Activated naive CD4-positive, alpha-beta T cell treated with anti-CD3 and anti-CD28 coated beads for 36 hours (primary cell): Measurements from ENCODE around the gene HSPA4. TPM values are rescaled to one million over a fixed set of nuclear protein-coding genes. Genes with fewer than 3 reads are reported as not detected.

Experiments
- CTCF ChIA-PET: fragments of 350-600 bp; sonication (Branson Sonifier 250); formaldehyde crosslinking; loops from one replicate; lab custom pipeline; 2021; ENCODE audit warnings: antibody characterized with exemption; lab: Charles Lee
- DNase-seq: peaks from one replicate; pipeline ENCODE4 v3.0.0-alpha.2; 2020
- H3K27ac Mint-ChIP-seq: one replicate; pipeline ENCODE4 v1.8.0; 2021; ENCODE audit warnings: mild to moderate bottlenecking, mixed read lengths
- H3K27me3 Mint-ChIP-seq: one replicate; pipeline ENCODE4 v1.8.0; 2021; ENCODE audit warnings: low read depth, mixed read lengths
- H3K36me3 Mint-ChIP-seq: one replicate; pipeline ENCODE4 v1.8.0; 2021; ENCODE audit warnings: low read depth, mixed read lengths
- H3K4me1 Mint-ChIP-seq: one replicate; pipeline ENCODE4 v1.8.0; 2021; ENCODE audit warnings: low read depth, mixed read lengths
- H3K4me3 Mint-ChIP-seq: one replicate; pipeline ENCODE4 v1.8.0; 2021; ENCODE audit warnings: mild to moderate bottlenecking, moderate library complexity, mixed read lengths
- H3K9me3 Mint-ChIP-seq: one replicate; pipeline ENCODE4 v1.8.0; 2021; ENCODE audit warnings: mixed read lengths
- intact Hi-C: fragments of 100-400 bp; cut with micrococcal nuclease; formaldehyde crosslinking; loops from one replicate; pipeline ENCODE4 v1.15.1; 2023
- total RNA-seq, 2 experiments: library from RNA; stranded (reverse); gene quantifications; one replicate each; pipeline ENCODE4 v1.2.3, GENCODE V29; 2021

The HSPA4 gene
- total RNA-seq, 2 experiments from 2014 or later: 180 to 190 TPM

DNA sequence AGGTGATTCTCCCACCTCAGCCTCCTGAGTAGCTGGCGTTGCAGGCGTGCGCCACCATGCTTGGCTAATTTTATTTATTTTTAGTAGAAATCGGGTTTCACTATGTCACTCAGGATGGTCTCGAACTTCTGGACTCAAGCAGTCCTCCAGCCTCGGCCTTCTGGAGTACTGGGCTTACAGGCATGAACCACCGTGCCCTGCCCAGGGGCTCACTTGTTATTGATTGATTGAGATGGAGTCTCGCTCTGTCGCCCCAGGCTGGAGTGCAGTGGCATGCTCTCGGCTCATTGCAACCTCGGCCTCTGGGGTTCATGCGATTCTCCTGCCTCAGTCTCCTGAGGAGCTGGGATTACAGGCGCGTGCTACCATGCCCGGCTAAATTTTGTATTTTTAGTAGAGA is 1.6 kb downstream of the HSPA4 start:
- Mint-ChIP-seq H3K4me3 (peak overlapping the region; percentile 98), H3K9me3 (no peaks in the 10 kb centered on the region), H3K4me1 (peaks cover 55% of the 10 kb centered on the region), H3K27ac (no peak overlapping the region), H3K36me3 (peaks cover 24% of the 10 kb centered on the region), H3K27me3 (no peaks in the 10 kb centered on the region)
- intact Hi-C loops: loop anchor here (5.0 to 10.0 kb wide), 2 partner anchors 316 to 619 kb away; partner anchors contain the start of gene KIF3A
- DNase-seq: no peak
- CTCF ChIA-PET: no interaction called here

DNA sequence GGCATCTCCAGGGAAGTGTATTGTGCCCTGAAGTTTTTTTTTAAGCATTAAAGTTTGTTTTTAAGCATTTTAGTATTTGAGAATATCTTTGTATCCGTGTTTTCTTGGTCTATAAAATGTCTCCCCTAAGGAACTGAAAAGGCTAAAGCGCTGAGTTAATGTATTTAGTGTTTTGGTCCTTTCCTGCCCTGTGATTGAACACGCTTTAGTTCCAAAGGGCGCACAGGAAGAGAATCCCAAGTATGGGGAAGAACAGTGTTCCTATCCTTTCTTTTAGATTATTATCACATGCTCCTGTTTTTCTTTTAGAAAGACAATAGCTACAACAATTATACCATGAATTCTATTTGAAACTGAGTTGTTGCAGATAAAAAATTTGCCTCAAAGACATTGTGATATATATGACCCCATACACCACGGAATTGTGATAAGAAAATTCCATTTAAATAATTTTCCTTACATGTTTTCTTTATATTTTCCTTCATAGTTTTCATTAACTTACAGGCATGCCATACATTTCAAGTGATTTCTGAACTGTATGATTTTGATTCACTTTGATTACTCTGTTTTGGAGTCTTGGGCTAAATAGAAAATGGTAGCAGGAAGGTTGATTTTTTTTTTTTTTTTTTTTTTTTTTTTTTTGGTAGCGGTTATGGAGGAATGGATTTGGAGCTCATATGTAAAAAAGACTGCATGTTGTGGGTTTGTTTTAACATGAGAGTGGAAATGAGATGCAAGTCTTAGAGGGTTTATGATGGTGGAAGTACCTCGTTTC is 3.1 kb downstream of the HSPA4 start:
- CTCF ChIA-PET: no interaction called here
- intact Hi-C loops: loop anchor here (5.0 to 10.0 kb wide), 2 partner anchors 318 to 620 kb away; partner anchors contain the start of gene KIF3A
- no peaks in the 10 kb centered on the region for H3K9me3 Mint-ChIP-seq
- H3K27ac Mint-ChIP-seq: no peak overlapping the region
- peaks cover 57% of the 10 kb centered on the region for H3K4me1 Mint-ChIP-seq
- H3K36me3 Mint-ChIP-seq: peaks cover 24% of the 10 kb centered on the region
- H3K27me3 Mint-ChIP-seq: no peaks in the 10 kb centered on the region
- no peak overlapping the region for H3K4me3 Mint-ChIP-seq
- no peak for DNase-seq

DNA sequence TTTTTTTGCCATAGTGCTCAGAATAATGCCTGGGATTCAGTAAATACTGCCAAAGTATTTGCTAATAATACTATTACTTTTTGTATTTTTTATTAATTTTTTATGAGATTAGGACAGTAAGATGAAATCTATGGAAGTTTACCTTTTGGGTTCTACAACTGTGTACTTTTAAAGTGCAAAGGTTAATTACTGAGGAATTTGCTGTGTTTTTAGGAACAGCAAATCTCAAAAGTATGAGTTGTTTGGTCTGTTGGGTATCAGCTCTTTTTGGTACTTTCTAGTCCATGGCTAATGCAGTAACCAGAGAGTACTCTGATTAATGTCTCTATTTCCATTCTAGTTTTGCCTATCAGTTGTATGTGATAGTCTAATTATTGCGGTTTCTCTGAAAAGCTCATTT is 5.1 kb downstream of the HSPA4 start:
- CTCF ChIA-PET: no interaction called here

DNA sequence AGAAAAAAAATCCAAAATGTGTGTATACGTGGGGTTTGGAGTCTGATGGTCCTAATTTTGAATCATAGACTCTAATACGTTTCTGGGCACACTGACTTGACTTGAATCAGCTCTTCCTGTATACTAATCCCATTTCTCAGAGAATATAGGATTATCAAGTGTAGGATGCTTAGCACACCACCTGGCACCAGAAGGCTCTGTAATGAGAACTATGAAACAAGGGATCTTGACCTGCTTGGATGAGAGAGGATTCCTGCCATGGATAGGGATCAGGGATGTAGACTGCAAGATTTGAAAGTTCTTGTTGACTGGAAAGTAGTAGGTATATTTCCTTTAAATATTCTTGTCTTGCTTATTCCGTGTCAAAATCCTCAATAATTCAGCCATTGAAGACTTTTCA is 7.8 kb downstream of the HSPA4 start:
- intact Hi-C loops: loop anchor here (10.0 kb wide), 1 partner anchor 625 kb away; no protein-coding TSS in a partner anchor
- CTCF ChIA-PET: interaction anchor here (0.6 kb wide), 1 partner anchor 501 kb away, joined by 3 read pairs; no protein-coding TSS in a partner anchor
- peaks cover 61% of the 10 kb centered on the region for H3K4me1 Mint-ChIP-seq
- H3K4me3 Mint-ChIP-seq: no peak overlapping the region
- no peak for DNase-seq
- H3K9me3 Mint-ChIP-seq: no peaks in the 10 kb centered on the region
- H3K36me3 Mint-ChIP-seq: peaks cover 16% of the 10 kb centered on the region
- no peaks in the 10 kb centered on the region for H3K27me3 Mint-ChIP-seq
- no peak overlapping the region for H3K27ac Mint-ChIP-seq

More for the DNA sequence above, 5.1 kb downstream of the HSPA4 start:
- no peaks in the 10 kb centered on the region for H3K9me3 Mint-ChIP-seq
- H3K27me3 Mint-ChIP-seq: no peaks in the 10 kb centered on the region
- intact Hi-C loops: loop anchor here (10.0 kb wide), 1 partner anchor 622 kb away; no protein-coding TSS in a partner anchor
- H3K4me3 Mint-ChIP-seq: no peak overlapping the region
- peaks cover 58% of the 10 kb centered on the region for H3K4me1 Mint-ChIP-seq
- DNase-seq: no peak
- peaks cover 25% of the 10 kb centered on the region for H3K36me3 Mint-ChIP-seq
- no peak overlapping the region for H3K27ac Mint-ChIP-seq

DNA sequence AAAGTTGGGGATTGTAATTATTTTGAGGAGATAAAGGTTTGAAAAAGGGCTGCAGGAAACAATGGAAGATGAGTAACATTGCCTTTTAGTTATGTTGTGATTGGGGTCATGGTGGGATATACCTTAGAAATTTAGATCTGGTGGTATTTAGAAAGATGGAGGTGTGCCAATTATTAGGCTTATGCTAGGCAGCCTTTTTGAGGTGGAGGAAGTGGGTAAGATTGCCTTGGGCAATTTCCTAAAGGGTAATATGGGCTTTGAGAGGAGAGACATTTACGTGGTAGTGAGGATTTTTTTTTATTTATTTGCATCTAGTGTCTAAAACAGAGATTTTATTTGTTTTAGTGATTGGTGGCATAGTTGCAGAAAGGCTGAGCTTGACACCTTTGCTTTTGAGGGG is 10.5 kb downstream of the HSPA4 start:
- Mint-ChIP-seq H3K27ac (peak overlapping the region; percentile 10), H3K4me1 (peaks cover 43% of the 10 kb centered on the region), H3K4me3 (no peak overlapping the region), H3K27me3 (no peaks in the 10 kb centered on the region), H3K9me3 (no peaks in the 10 kb centered on the region), H3K36me3 (peaks cover 22% of the 10 kb centered on the region)
- no peak for DNase-seq
- CTCF ChIA-PET: no interaction called here
- intact Hi-C loops: no loop called here

DNA sequence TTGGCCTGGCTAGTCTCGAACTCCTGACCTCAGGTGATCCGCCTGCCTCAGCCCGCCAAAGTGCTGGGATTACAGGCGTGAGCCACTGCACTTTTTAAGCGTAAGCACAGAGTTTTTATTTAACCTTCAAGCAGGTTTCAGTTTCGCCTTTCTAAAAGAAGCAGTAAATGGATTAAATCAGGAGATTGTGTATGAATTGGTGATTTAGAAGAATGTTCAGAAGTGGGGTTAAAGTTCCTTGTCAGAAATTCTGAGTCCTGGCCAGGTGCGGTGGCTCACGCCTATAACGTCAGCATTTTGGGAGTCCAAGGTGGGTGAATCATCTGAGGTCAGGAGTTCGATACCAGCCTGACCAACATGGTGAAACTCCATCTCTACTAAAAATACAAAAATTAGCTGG is 12.2 kb downstream of the HSPA4 start:
- intact Hi-C loops: no loop called here
- H3K4me1 Mint-ChIP-seq: peaks cover 33% of the 10 kb centered on the region
- no peaks in the 10 kb centered on the region for H3K9me3 Mint-ChIP-seq
- no peak for DNase-seq
- H3K27me3 Mint-ChIP-seq: no peaks in the 10 kb centered on the region
- no peak overlapping the region for H3K27ac Mint-ChIP-seq
- no peak overlapping the region for H3K4me3 Mint-ChIP-seq
- peaks cover 31% of the 10 kb centered on the region for H3K36me3 Mint-ChIP-seq
- CTCF ChIA-PET: interaction anchor here (0.6 kb wide), 1 partner anchor 444 kb away, joined by 3 read pairs; no protein-coding TSS in a partner anchor

DNA sequence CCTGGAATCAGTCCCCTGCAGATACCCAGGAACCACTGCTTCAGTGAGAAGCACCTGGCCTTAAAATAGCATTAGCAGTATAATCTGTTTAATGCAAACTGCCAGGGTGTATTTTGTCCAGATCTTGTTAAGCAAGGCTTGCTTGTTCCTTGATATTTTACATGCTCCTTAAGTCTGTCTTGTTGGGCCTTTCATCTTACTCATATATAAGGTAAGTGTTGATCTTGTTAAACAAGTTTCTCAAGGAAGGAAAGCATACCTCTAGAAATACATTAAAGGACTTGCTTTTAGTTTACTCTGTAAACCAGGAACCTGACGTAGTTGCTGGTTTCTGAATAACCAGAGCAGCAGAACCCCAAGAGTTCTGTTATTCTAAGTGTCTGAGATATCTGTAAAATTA is 13.7 kb downstream of the HSPA4 start:
- DNase-seq: no peak
- no peaks in the 10 kb centered on the region for H3K27me3 Mint-ChIP-seq
- no peak overlapping the region for H3K4me3 Mint-ChIP-seq
- CTCF ChIA-PET: no interaction called here
- intact Hi-C loops: no loop called here
- H3K27ac Mint-ChIP-seq: no peak overlapping the region
- H3K36me3 Mint-ChIP-seq: peaks cover 33% of the 10 kb centered on the region
- H3K9me3 Mint-ChIP-seq: no peaks in the 10 kb centered on the region
- peaks cover 25% of the 10 kb centered on the region for H3K4me1 Mint-ChIP-seq

DNA sequence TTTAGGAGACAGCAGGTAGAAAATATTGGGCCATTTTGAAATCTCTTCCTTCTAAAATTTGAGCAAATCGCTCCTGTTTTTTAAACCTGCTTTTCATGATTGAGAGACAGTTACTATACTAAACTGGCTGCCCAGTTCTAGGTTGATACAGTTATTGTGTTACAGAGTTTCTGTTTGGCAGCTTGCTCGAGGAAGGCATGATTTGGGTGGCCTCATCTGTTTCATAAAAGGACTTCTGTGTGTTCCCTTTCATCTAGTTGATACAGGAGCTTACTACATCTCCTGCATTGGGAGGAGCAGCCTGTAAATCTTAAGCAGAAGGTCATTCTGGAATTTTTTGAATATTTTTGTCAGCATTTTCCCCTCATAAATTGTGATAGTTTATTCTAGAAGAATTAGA is 14.2 kb downstream of the HSPA4 start:
- peaks cover 23% of the 10 kb centered on the region for H3K4me1 Mint-ChIP-seq
- no peak overlapping the region for H3K4me3 Mint-ChIP-seq
- no peaks in the 10 kb centered on the region for H3K9me3 Mint-ChIP-seq
- H3K36me3 Mint-ChIP-seq: peaks cover 36% of the 10 kb centered on the region
- H3K27me3 Mint-ChIP-seq: no peaks in the 10 kb centered on the region
- H3K27ac Mint-ChIP-seq: no peak overlapping the region
- CTCF ChIA-PET: no interaction called here
- DNase-seq: no peak
- intact Hi-C loops: no loop called here

DNA sequence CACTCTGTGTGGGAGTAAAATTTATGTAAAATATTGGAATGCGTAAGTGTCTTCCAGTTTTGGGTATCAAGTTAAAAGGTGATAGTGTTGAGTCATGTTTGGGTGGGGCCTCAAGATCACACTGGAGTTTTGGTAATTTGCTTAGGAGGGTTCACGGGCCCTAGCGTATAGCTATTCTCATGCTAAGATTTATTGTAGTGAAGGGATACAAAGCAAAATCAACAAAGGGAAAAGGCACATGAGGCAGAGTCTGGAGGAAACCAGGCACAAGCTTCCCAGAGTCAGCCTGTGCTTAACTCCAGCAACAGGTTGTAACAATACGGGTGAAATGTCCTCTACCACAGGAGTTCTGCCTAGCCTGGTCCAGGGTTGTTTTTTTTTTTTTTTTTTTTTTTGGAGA is 20.2 kb downstream of the HSPA4 start:
- H3K27ac Mint-ChIP-seq: no peak overlapping the region

DNA sequence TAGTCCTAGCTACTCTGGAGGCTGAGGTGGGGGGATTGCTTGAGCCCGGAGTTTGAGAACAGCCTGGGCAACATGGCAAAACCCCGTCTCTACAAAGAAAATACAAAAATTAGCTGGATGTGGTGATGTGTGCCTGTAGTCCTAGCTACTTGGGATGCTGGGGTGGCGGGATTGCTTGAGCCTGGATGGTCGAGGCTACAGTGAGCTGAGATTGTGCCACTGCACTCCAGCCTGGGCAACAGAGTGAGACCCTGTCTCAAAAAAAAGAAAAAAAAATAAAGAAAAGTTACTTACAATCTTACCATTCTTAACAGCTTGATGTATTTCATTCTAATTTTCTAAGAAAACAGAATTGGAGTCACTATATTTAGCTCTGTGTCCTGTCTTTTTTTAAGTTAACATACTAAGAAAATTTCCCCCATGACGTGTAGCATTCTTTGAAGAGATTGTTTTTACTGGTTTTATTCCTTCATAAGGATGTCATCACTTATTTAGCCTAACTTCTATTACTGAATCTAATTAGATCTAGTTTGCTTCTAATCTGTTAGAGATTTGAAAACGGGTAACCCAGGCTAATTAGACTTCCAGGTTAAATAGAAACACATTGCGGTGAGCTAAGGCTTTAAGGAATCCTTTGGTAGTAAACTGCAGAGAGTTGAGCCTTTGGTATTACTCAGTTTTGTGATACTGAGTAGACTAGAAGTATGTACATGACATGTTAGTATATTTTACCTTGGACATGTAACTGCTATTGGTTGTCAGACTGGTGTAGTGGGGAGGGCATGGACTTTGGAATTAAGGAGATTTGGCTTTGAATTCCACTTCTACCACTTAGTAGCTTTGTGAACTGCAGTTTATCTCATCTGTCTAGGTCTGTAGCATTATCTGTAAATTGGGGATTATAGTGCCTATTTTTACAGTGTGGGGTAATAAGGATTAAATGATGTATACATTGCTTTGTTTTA is 24.0 kb downstream of the HSPA4 start:
- peaks cover 39% of the 10 kb centered on the region for H3K36me3 Mint-ChIP-seq
- no peaks in the 10 kb centered on the region for H3K27me3 Mint-ChIP-seq
- no peak overlapping the region for H3K4me3 Mint-ChIP-seq
- DNase-seq: no peak
- H3K4me1 Mint-ChIP-seq: peaks cover 33% of the 10 kb centered on the region
- no peaks in the 10 kb centered on the region for H3K9me3 Mint-ChIP-seq
- H3K27ac Mint-ChIP-seq: peak overlapping the region; percentile 59
- intact Hi-C loops: no loop called here
- CTCF ChIA-PET: interaction anchor here (0.6 to 0.9 kb wide), 2 partner anchors 28 to 42 kb away, joined by 3 read pairs; no protein-coding TSS in a partner anchor

More for the DNA sequence above, 20.2 kb downstream of the HSPA4 start:
- Mint-ChIP-seq H3K27me3 (no peaks in the 10 kb centered on the region), H3K4me3 (no peak overlapping the region), H3K4me1 (peaks cover 12% of the 10 kb centered on the region), H3K36me3 (peaks cover 51% of the 10 kb centered on the region), H3K9me3 (no peaks in the 10 kb centered on the region)
- CTCF ChIA-PET: interaction anchor here (0.7 kb wide), 1 partner anchor 1253 kb away, joined by 3 read pairs; no protein-coding TSS in a partner anchor
- intact Hi-C loops: no loop called here
- no peak for DNase-seq

DNA sequence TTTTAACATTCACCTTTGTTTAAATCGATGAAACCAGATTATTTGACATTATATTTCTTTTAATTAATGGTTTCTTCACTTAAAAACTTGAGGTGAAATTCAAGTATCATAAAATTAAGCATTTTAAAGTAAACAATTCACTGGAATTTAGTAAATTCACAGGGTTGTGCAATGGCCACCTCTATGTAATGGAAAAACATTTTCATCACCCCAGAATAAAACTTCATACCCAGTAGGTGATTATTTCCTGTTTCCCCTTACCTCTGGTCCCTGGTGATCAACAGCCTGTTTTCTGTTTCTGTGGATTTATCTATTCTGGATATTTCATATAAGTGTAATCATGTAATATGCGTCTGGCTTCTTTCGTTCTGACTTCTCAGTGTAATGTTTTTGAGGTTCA is 27.2 kb downstream of the HSPA4 start:
- Mint-ChIP-seq H3K4me3 (no peak overlapping the region), H3K27ac (peak overlapping the region; percentile 36), H3K36me3 (peaks cover 37% of the 10 kb centered on the region), H3K4me1 (peaks cover 27% of the 10 kb centered on the region), H3K27me3 (no peaks in the 10 kb centered on the region), H3K9me3 (no peaks in the 10 kb centered on the region)
- intact Hi-C loops: no loop called here
- DNase-seq: no peak
- CTCF ChIA-PET: interaction anchor here (0.6 kb wide), 1 partner anchor 194 kb away, joined by 3 read pairs; no protein-coding TSS in a partner anchor

DNA sequence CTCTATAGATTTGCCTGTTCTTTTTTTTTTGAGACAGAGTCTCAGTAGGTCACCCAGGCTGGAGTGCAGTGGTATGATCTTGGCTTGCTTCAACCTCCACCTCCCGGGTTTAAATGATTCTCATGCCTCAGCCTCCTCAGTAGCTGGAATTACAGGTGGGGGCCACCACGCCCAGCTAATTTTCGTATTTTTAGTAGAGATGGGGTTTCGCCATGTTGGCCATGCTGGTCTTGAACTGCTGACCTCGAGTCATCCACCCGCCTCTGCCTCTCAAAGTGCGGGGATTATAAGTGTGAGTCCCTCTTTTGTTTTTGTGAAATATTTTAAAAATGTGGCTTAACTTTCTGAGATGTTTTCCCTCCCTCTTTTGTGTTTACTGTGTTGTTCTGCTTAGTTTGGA is 29.2 kb downstream of the HSPA4 start:
- intact Hi-C loops: no loop called here
- peak overlapping the region; percentile 70 for H3K27ac Mint-ChIP-seq
- no peak overlapping the region for H3K4me3 Mint-ChIP-seq
- peaks cover 41% of the 10 kb centered on the region for H3K36me3 Mint-ChIP-seq
- no peak for DNase-seq
- no peaks in the 10 kb centered on the region for H3K27me3 Mint-ChIP-seq
- CTCF ChIA-PET: no interaction called here
- peaks cover 27% of the 10 kb centered on the region for H3K4me1 Mint-ChIP-seq
- H3K9me3 Mint-ChIP-seq: no peaks in the 10 kb centered on the region
